GM23248 (cell line): ENCODE data around the gene CCDC85B. TPM values are rescaled to one million over a fixed set of nuclear protein-coding genes. Genes with fewer than 3 reads are reported as not detected.
A peak's percentile ranks its signal among the peaks of the same experiment; 100 is the strongest.

Source experiments
- DNase-seq: peaks from one replicate; pipeline ENCODE4 v3.0.0-alpha.2; 2015
- H2AFZ ChIP-seq: fragments of 200-600 bp; sonication (generic); 2 replicates; pipeline ENCODE4 v1.6.1; 2016; ENCODE audit warnings: antibody characterized with exemption
- H3F3A ChIP-seq: fragments of 200-600 bp; sonication (generic); 2 replicates; pipeline ENCODE4 v1.6.1; 2016; ENCODE audit warnings: mild to moderate bottlenecking, antibody characterized with exemption, mixed run types; ENCODE audit not compliant: insufficient read depth
- H3K27ac ChIP-seq: fragments of 200-600 bp; sonication (generic); 2 replicates; pipeline ENCODE4 v1.5.1; 2016; ENCODE audit warnings: mild to moderate bottlenecking
- H3K27me3 ChIP-seq: fragments of 200-600 bp; sonication (generic); replicated peaks from 2 replicates; pipeline ENCODE4 v1.6.1; 2016; ENCODE audit warnings: mild to moderate bottlenecking; ENCODE audit not compliant: insufficient read depth
- H3K36me3 ChIP-seq: fragments of 200-600 bp; sonication (generic); 2 replicates; pipeline ENCODE4 v1.6.1; 2016; ENCODE audit warnings: low read depth, mild to moderate bottlenecking
- H3K4me1 ChIP-seq: fragments of 200-600 bp; sonication (generic); 2 replicates; pipeline ENCODE4 v1.6.1; 2016; ENCODE audit warnings: mild to moderate bottlenecking; ENCODE audit not compliant: insufficient read depth
- H3K4me2 ChIP-seq: fragments of 200-600 bp; sonication (generic); one replicate; pipeline ENCODE4 v1.6.1; 2016; ENCODE audit warnings: mild to moderate bottlenecking; ENCODE audit not compliant: unreplicated experiment
- H3K4me3 ChIP-seq: fragments of 200-600 bp; sonication (generic); 2 replicates; pipeline ENCODE4 v1.5.1; 2016; ENCODE audit warnings: mild to moderate bottlenecking
- H3K79me2 ChIP-seq: fragments of 200-600 bp; sonication (generic); 2 replicates; pipeline ENCODE4 v1.6.1; 2016; ENCODE audit warnings: mild to moderate bottlenecking; ENCODE audit not compliant: insufficient read depth
- H3K9ac ChIP-seq: fragments of 200-600 bp; sonication (generic); 2 replicates; pipeline ENCODE4 v1.6.1; 2016; ENCODE audit warnings: mild to moderate bottlenecking
- H3K9me2 ChIP-seq: fragments of 200-600 bp; sonication (generic); 2 replicates; pipeline ENCODE4 v1.6.1; 2016; ENCODE audit warnings: mixed run types, mild to moderate bottlenecking, moderate library complexity; ENCODE audit not compliant: insufficient read depth
- H3K9me3 ChIP-seq: fragments of 200-600 bp; sonication (generic); one replicate; pipeline ENCODE4 v1.6.1; 2017; ENCODE audit warnings: low read depth
- H4K20me1 ChIP-seq: fragments of 200-600 bp; sonication (generic); 2 replicates; pipeline ENCODE4 v1.6.0; 2016; ENCODE audit not compliant: insufficient read depth
- EZH2 ChIP-seq: fragments of 200-600 bp; sonication (generic); IDR thresholded peaks from 2 replicates; pipeline ENCODE4 v1.6.1; 2018; ENCODE audit warnings: antibody characterized with exemption, mild to moderate bottlenecking; ENCODE audit not compliant: insufficient read depth, poor library complexity, severe bottlenecking
- EZH2phosphoT487 ChIP-seq: fragments of 200-600 bp; sonication (generic); IDR thresholded peaks from 2 replicates; pipeline ENCODE4 v1.6.1; 2018; ENCODE audit warnings: antibody characterized with exemption, moderate library complexity, mild to moderate bottlenecking, low read depth; ENCODE audit not compliant: insufficient read depth
- WGBS, 2 experiments: methylation state at CpG; one replicate each; pipeline ENCODE4 v1.1.6; 2015 to 2017; ENCODE audit warnings: low lambda C conversion rate in 2 of 2, low coverage in 1 of 2; ENCODE audit errors: missing lambda C conversion rate in 2 of 2; 5-methylcytosine and 5-hydroxymethylcytosine counted together
- in situ Hi-C: fragments of 300-500 bp; cut with MboI; formaldehyde crosslinking; loops from 2 replicates; pipeline ENCODE4 v1.15.0; 2020
- polyA plus RNA-seq: library from polyadenylated mRNA; unstranded; fragments of >200 nt; fragmentation: Nextera tagmentation; extraction: Ambion mirVana; gene quantifications from 2 replicates; pipeline ENCODE4 v1.2.1, GENCODE V29; 2016
- total RNA-seq: library from RNA; depleted of rRNA; stranded (reverse); fragments of >200 nt; shearing (Covaris generic); gene quantifications from 2 replicates; pipeline ENCODE4 v1.2.3, GENCODE V29; 2014

The CCDC85B gene
- total and polyA plus RNA-seq, 2 experiments from 2014 or later, result 116 to 143 TPM

GRCh38 chr11:65853246-65853979 is 37.1 kb upstream of the CCDC85B start:
- Histone ChIP-seq H3K9me2 (no peaks in the 10 kb centered on the region), H3K4me2 (no peak overlapping the region), H3F3A (peaks cover 62% of the 10 kb centered on the region), H3K27ac (no peak overlapping the region), H3K9me3 (no peaks in the 10 kb centered on the region), H2AFZ (no peak overlapping the region), H3K27me3 (no peaks in the 10 kb centered on the region), H4K20me1 (peaks cover 23% of the 10 kb centered on the region; the same call in 1 of the 2 replicates), H3K4me1 (peaks cover 5% of the 10 kb centered on the region; the same call in 1 of the 2 replicates), H3K79me2 (peaks cover 49% of the 10 kb centered on the region), H3K36me3 (peaks cover 44% of the 10 kb centered on the region), H3K4me3 (no peak overlapping the region), H3K9ac (peak overlapping the region; percentile 16; the same call in 1 of the 2 replicates)
- TF ChIP-seq EZH2 (no peak), EZH2phosphoT487 (no peak)
- 81% methylated on average over 6 of the region's 6 CpGs for WGBS, 2 experiments
- DNase-seq, result no peak
- in situ Hi-C loops, result no loop called here

GRCh38 chr11:65854161-65854592 is 36.3 kb upstream of the CCDC85B start:
- WGBS, 2 experiments, result 96 to 98% methylated on average over 4 of the region's 4 CpGs
- Histone ChIP-seq H3K9me2 (no peaks in the 10 kb centered on the region), H3K4me2 (no peak overlapping the region), H2AFZ (no peak overlapping the region), H3K36me3 (peaks cover 44% of the 10 kb centered on the region), H3K27me3 (no peaks in the 10 kb centered on the region), H3K79me2 (peaks cover 49% of the 10 kb centered on the region), H3K27ac (no peak overlapping the region; the same call in 1 of the 2 replicates), H4K20me1 (peaks cover 23% of the 10 kb centered on the region; the same call in 1 of the 2 replicates), H3K9ac (peak overlapping the region; percentile 16; the same call in 1 of the 2 replicates), H3F3A (peaks cover 69% of the 10 kb centered on the region), H3K9me3 (no peaks in the 10 kb centered on the region), H3K4me3 (no peak overlapping the region), H3K4me1 (peaks cover 5% of the 10 kb centered on the region; the same call in 1 of the 2 replicates)
- TF ChIP-seq EZH2 (no peak), EZH2phosphoT487 (no peak)
- in situ Hi-C loops, result no loop called here
- DNase-seq, result no peak

- Histone ChIP-seq H3K36me3 (peaks cover 44% of the 10 kb centered on the region), H3K4me3 (peak overlapping the region; percentile 94), H3K9ac (peak overlapping the region; percentile 84; the same call in 1 of the 2 replicates), H3K4me2 (peak overlapping the region; percentile 82), H3K4me1 (peaks cover 5% of the 10 kb centered on the region; the same call in 1 of the 2 replicates), H3K9me2 (no peaks in the 10 kb centered on the region), H3K79me2 (peaks cover 49% of the 10 kb centered on the region), H2AFZ (no peak overlapping the region), H3K27me3 (no peaks in the 10 kb centered on the region), H4K20me1 (peaks cover 23% of the 10 kb centered on the region; the same call in 1 of the 2 replicates), H3K9me3 (no peaks in the 10 kb centered on the region), H3K27ac (no peak overlapping the region), H3F3A (peaks cover 75% of the 10 kb centered on the region)
- in situ Hi-C loops, result no loop called here
- DNase-seq, result no peak
- TF ChIP-seq EZH2, result no peak
- no peak for TF ChIP-seq EZH2phosphoT487
- WGBS, 2 experiments, result 79 to 82% methylated on average over 12 to 15 of the region's 15 CpGs
These were observed 35.3 kb upstream of the CCDC85B start for GRCh38 chr11:65854852-65855837.

GRCh38 chr11:65855927-65856363 is 34.5 kb upstream of the CCDC85B start:
- H3K4me2 ChIP-seq, result peak overlapping the region; percentile 82
- peaks cover 23% of the 10 kb centered on the region; the same call in 1 of the 2 replicates for H4K20me1 ChIP-seq
- peaks cover 51% of the 10 kb centered on the region for H3K79me2 ChIP-seq
- H2AFZ ChIP-seq, result no peak overlapping the region
- H3K27ac ChIP-seq, result peak overlapping the region; percentile 11; the same call in 1 of the 2 replicates
- TF ChIP-seq EZH2 (no peak), EZH2phosphoT487 (no peak)
- H3K4me1 ChIP-seq, result peaks cover 5% of the 10 kb centered on the region; the same call in 1 of the 2 replicates
- H3K4me3 ChIP-seq, result peak overlapping the region; percentile 94
- H3K9me2 ChIP-seq, result no peaks in the 10 kb centered on the region
- no peak for DNase-seq
- WGBS, 2 experiments, result 84 to 87% methylated on average over 15 of the region's 15 CpGs
- no peaks in the 10 kb centered on the region for H3K9me3 ChIP-seq
- in situ Hi-C loops, result no loop called here
- H3K36me3 ChIP-seq, result peaks cover 44% of the 10 kb centered on the region
- no peaks in the 10 kb centered on the region for H3K27me3 ChIP-seq
- H3F3A ChIP-seq, result peaks cover 74% of the 10 kb centered on the region
- H3K9ac ChIP-seq, result peak overlapping the region; percentile 84
